A673 (cell line): ENCODE measurements around the gene PPP1R12C.

ENCODE experiments used
- EZH2 ChIP-seq: fragments of 200-600 bp; sonication (generic); IDR thresholded peaks from 2 replicates; pipeline ENCODE4 v1.6.1; 2017; ENCODE audit warnings: borderline replicate concordance, low read depth, mild to moderate bottlenecking, mixed read lengths, antibody characterized with exemption, low read length; ENCODE audit not compliant: poor library complexity, severe bottlenecking
- TF ChIP-seq, protein P1 (sequence below): fragments of 300-800, 200-600 bp; sonication (generic); conservative IDR thresholded peaks from 2 replicates; pipeline ENCODE4 v1.5.1; 2017; ENCODE audit warnings: low read depth, mild to moderate bottlenecking, antibody characterized with exemption, low read length, moderate library complexity, mixed read lengths

DNA sequence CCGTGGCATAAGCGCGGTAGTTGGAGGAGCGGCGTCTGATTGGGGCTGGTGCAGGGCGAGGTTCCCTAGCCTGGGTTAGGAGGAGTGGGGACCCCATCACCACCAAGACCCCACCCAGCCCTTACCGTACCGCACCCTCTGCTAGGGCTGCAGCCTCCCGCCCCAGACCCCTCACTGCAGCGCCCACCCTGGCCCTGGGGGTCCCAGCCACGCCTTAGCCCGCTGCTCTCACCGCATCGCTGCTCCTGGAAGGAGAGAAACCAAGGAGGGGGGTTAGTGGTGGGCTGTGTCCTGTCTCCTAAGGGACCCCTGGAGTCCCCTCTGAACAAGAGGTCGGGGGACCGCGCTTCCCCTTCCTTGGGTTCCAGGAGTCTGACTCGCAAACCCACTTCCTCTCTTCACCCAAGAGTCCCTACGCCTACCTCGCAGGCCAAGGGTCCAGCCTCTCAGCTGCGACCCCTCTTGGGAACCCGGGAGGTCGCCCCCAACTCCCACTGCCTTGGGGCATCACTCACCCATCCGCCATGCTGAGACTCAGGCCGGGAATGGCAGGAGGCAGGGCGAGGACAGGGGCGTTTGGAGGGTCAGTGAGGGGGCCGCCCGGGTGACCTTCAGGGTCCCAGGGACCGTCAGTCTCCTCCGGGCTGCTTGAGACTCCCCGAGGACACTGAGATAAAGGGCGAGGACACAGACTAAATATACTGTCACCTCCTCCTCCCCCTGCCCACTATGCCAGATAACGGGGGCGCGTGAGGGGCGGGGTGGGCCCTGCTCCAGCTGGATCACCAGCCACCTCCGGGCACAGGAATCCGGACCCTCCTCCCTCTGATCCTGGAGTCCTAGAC is 39.8 kb upstream of the PPP1R12C start, which contains the start of gene TNNI3:
- TF ChIP-seq, protein P1, sequence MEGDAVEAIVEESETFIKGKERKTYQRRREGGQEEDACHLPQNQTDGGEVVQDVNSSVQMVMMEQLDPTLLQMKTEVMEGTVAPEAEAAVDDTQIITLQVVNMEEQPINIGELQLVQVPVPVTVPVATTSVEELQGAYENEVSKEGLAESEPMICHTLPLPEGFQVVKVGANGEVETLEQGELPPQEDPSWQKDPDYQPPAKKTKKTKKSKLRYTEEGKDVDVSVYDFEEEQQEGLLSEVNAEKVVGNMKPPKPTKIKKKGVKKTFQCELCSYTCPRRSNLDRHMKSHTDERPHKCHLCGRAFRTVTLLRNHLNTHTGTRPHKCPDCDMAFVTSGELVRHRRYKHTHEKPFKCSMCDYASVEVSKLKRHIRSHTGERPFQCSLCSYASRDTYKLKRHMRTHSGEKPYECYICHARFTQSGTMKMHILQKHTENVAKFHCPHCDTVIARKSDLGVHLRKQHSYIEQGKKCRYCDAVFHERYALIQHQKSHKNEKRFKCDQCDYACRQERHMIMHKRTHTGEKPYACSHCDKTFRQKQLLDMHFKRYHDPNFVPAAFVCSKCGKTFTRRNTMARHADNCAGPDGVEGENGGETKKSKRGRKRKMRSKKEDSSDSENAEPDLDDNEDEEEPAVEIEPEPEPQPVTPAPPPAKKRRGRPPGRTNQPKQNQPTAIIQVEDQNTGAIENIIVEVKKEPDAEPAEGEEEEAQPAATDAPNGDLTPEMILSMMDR = no peak
- no peak for TF ChIP-seq EZH2
